Measurements from ENCODE around the gene RBM25.

GRCh38 chr14:73058224-73058921, at the start of gene RBM25:
- TF ChIP-seq POLR2A (IDR thresholded peaks at IDR 0.05; ENCODE audit: low read depth, low read length) (peak; percentile 99), POLR2AphosphoS5 (IDR thresholded peaks at IDR 0.05; ENCODE audit: low read depth, low read length) (peak; percentile 98)

All from GM12892 (cell line).